Neutrophil (primary cell): ENCODE results near the gene PRICKLE3.

Source experiments
- H3K27ac ChIP-seq: fragments of 200-600 bp; sonication (generic); 2 replicates; pipeline ENCODE4 v1.5.1; 2016; ENCODE audit warnings: mild to moderate bottlenecking, moderate library complexity
- H3K27me3 ChIP-seq: fragments of 200-600 bp; sonication (generic); 2 replicates; pipeline ENCODE4 v1.6.0; 2016; ENCODE audit warnings: mild to moderate bottlenecking
- H3K36me3 ChIP-seq: fragments of 200-600 bp; sonication (generic); 2 replicates; pipeline ENCODE4 v1.5.1; 2017
- H3K4me1 ChIP-seq, 2 experiments: fragments of 200-600 bp in 1 of 2; sonication (generic) in 1 of 2; 1 replicate in 1 of 2; 2 replicates in 1 of 2; pipeline versions ENCODE4 v1.5.1 to v1.6.1; 2013 to 2016; ENCODE audit warnings: low read depth in 1 of 2, low read length in 1 of 2, mild to moderate bottlenecking in 1 of 2, moderate library complexity in 1 of 2; ENCODE audit not compliant: control insufficient read depth in 1 of 2, insufficient read depth in 1 of 2
- H3K4me3 ChIP-seq, 2 experiments: fragments of 200-600 bp in 1 of 2; sonication (generic) in 1 of 2; 1 replicate in 1 of 2; 2 replicates in 1 of 2; pipeline ENCODE4 v1.5.1; 2013 to 2016; ENCODE audit warnings: low read depth in 1 of 2, low read length in 1 of 2, mild to moderate bottlenecking in 1 of 2, moderate library complexity in 1 of 2
- H3K9me3 ChIP-seq: fragments of 200-600 bp; sonication (generic); 2 replicates; pipeline ENCODE4 v1.5.1; 2016
- CTCF ChIP-seq: fragments of 200-600 bp; sonication (generic); IDR thresholded peaks from 2 replicates; pipeline ENCODE4 v1.5.1; 2016; ENCODE audit warnings: antibody characterized with exemption

Gene PRICKLE3

DNA sequence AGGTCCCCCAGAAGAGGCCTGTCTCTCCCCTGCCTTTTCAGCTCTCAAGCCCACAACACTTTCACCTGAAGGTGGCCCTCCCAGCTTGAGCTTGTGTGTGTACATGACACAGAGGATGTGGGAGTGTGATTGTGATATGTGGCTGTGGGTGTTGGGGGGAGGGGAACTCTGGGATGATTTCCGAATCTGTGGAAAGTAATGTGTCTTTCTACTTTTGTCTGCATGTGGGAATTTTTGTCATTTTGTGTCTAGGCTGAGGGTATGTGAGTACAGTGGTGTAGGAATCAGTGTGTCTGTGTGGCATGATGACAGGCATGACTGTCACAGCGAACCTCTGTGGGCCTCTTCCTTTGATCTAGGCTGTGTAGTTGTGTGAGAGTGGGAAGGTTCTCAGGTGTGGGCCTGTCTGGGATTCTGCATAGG is 7.4 kb upstream of the PRICKLE3 start:
- H3K27me3 ChIP-seq, result peaks cover 11% of the 10 kb centered on the region
- TF ChIP-seq CTCF, result no peak

DNA sequence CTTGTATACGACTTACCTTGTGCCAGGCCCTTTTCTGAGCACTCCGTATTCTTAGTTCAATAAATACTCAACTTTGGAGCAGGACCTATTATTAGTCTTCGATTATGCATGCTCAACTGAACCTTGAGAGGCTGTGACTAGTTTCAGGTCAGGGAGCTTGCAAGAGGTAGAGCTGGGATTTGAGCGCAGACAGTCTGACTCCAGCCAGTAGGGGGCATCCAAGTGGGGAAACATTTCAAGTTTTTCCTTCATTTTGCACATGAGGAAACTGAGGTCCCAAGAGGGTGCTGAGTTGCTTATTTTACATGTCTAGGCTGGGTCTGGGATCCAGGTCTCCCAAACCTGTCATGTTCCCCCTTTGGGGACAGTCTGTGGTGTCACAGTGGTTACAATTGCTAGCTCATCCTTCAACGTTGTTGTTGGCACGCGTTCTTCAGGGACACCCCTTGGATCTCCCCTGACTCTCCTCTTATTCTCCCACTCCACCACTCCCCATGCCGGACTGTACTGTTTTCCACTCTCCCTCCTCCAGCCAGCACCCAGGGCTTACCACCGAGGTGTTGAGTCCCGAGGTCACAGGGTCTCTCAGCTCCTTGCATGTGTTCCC is 6.7 kb upstream of the PRICKLE3 start:
- Histone ChIP-seq H3K27ac (no peak overlapping the region), H3K4me1 (peaks cover 20 to 29% of the 10 kb centered on the region in 2 experiments), H3K4me3 (no peak overlapping the region), H3K27me3 (peaks cover 4% of the 10 kb centered on the region), H3K9me3 (no peaks in the 10 kb centered on the region), H3K36me3 (no peaks in the 10 kb centered on the region)
- TF ChIP-seq CTCF, result peak; percentile 48

More for the DNA sequence above, 7.4 kb upstream of the PRICKLE3 start:
- no peak overlapping the region for H3K4me3 ChIP-seq
- H3K27ac ChIP-seq, result no peak overlapping the region
- H3K4me1 ChIP-seq, result peaks cover 18 to 26% of the 10 kb centered on the region in 2 experiments
- H3K36me3 ChIP-seq, result no peaks in the 10 kb centered on the region
- no peaks in the 10 kb centered on the region for H3K9me3 ChIP-seq

GRCh38 chrX:49191574-49192011 is 5.4 kb upstream of the PRICKLE3 start:
- H3K4me3 ChIP-seq, result peak overlapping the region; percentile 71 to 72
- H3K27ac ChIP-seq, result peak overlapping the region; percentile 90
- H3K9me3 ChIP-seq, result no peaks in the 10 kb centered on the region
- peaks cover 21 to 31% of the 10 kb centered on the region in 2 experiments for H3K4me1 ChIP-seq
- no peaks in the 10 kb centered on the region for H3K36me3 ChIP-seq
- no peaks in the 10 kb centered on the region for H3K27me3 ChIP-seq
- no peak for TF ChIP-seq CTCF

DNA sequence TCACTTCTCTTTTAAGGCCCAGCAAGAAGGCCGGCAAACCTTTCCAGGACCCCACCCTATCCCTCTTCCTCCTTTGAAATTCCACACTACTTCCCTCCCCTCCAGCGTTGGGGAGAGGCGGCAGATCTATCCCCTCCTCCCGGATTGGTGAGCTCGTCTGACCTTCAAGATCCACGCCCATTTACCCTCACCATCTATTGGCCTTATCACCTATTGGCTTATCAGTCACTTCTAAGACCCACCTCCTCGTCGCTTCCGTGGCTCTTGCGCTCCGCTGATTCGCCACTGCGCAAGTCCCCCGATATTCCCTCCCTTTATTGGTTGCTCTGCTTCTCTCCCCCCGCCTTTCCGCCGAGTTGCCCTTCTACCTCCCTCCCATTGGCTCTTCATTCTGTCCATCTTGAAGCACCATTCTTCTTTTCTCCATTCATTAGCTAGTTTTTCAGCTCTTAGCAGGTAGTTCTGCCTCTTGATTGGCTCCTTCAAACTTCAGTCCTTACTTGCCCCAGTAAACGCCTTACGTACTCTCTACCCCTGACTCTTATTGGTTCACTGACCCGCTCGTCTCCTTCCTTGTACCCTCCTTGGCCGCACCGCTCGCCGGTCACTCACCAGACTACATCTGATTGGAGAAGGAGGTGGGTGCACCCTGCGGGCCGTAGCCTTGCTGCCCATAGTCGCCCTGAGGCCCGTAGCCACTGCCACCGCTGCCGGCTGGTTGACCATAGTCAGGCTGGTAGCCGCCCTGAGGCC is 4.8 kb upstream of the PRICKLE3 start:
- Histone ChIP-seq H3K9me3 (no peaks in the 10 kb centered on the region), H3K4me1 (peaks cover 27 to 35% of the 10 kb centered on the region in 2 experiments), H3K4me3 (peak overlapping the region; percentile 71 to 72), H3K27me3 (no peaks in the 10 kb centered on the region), H3K36me3 (no peaks in the 10 kb centered on the region), H3K27ac (peak overlapping the region; percentile 90)
- TF ChIP-seq CTCF, result peak; percentile 41

DNA sequence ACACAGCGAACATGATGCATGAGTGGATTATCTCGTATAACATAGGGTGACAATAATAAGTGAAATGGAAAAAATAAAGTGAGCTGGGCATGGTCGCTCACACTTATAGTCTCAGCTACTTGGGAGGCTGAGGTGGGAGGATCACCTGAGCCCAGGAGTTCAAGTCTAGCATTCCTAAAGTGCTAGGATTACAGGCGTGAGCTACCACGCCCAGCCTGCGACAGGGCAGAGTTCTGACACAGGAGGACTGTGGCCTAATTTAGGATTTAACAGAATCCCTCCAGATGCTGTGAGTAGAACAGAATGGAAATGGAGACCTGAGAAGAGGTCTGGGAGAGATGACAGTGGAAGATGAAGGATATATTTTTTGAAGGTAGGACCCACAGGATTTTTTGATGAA is 3.4 kb upstream of the PRICKLE3 start:
- Histone ChIP-seq H3K4me1 (peaks cover 37 to 49% of the 10 kb centered on the region in 2 experiments), H3K27ac (peak overlapping the region; percentile 90), H3K4me3 (no peak overlapping the region), H3K9me3 (no peaks in the 10 kb centered on the region), H3K27me3 (no peaks in the 10 kb centered on the region), H3K36me3 (no peaks in the 10 kb centered on the region)
- no peak for TF ChIP-seq CTCF
